H1 (cell line): ENCODE measurements around the gene SOAT2. TPM values are rescaled to one million over a fixed set of nuclear protein-coding genes. Genes with fewer than 3 reads are reported as not detected.

Source experiments
- EZH2 ChIP-seq: fragments of 200-600 bp; sonication (generic); IDR thresholded peaks from 2 replicates; pipeline ENCODE4 v1.7.1; 2012; ENCODE audit warnings: low read depth, mild to moderate bottlenecking, moderate library complexity, low read length, inconsistent platforms; ENCODE audit not compliant: severe bottlenecking
- POLR2AphosphoS5 ChIP-seq: IDR thresholded peaks from 2 replicates; pipeline ENCODE4 v1.6.1; 2011; ENCODE audit warnings: low read depth, low read length
- RXRA ChIP-seq: IDR thresholded peaks from 2 replicates; pipeline ENCODE4 v1.6.1; 2011; ENCODE audit warnings: low read depth, mild to moderate bottlenecking, low read length, moderate library complexity; ENCODE audit not compliant: insufficient read depth
- SIRT6 ChIP-seq: IDR thresholded peaks from one replicate; pipeline ENCODE4 v1.7.1; 2012; ENCODE audit warnings: low read length, inconsistent platforms
- TAF7 ChIP-seq: optimal IDR thresholded peaks from 2 replicates; pipeline ENCODE3; 2011; ENCODE audit warnings: low read depth, mild to moderate bottlenecking, inconsistent platforms, low read length, moderate library complexity, borderline replicate concordance
- polyA plus RNA-seq, 7 experiments: library from polyadenylated mRNA; depleted of rRNA in 3 of 7; stranded (reverse) in 5 of 7; unstranded in 2 of 7; fragments of >200 nt in 5 of 7; fragments of 200-250 nt in 2 of 7; gene quantifications; 1 replicate in 5 of 7; 2 replicates in 1 of 7; 4 replicates in 1 of 7; pipeline versions ENCODE4 v1.2.1 to v1.2.3, GENCODE V29; 2011 to 2013; ENCODE audit warnings: missing spikeins in 2 of 7, mixed read lengths in 2 of 7
- total RNA-seq: library from RNA; stranded (reverse); fragmentation: NEBNext Ultra II Directional; extraction: Animal tissue kit (Norgen Biotek cat#: 25700); gene quantifications from 2 replicates; pipeline ENCODE4 v1.2.1, GENCODE V29; 2021

The SOAT2 gene
- total and polyA plus RNA-seq, 2 of the 8 experiments (the other 6 are each of a cell fraction or from before 2014, with no cell fraction given) = 0.08 TPM; not detected in 1

DNA sequence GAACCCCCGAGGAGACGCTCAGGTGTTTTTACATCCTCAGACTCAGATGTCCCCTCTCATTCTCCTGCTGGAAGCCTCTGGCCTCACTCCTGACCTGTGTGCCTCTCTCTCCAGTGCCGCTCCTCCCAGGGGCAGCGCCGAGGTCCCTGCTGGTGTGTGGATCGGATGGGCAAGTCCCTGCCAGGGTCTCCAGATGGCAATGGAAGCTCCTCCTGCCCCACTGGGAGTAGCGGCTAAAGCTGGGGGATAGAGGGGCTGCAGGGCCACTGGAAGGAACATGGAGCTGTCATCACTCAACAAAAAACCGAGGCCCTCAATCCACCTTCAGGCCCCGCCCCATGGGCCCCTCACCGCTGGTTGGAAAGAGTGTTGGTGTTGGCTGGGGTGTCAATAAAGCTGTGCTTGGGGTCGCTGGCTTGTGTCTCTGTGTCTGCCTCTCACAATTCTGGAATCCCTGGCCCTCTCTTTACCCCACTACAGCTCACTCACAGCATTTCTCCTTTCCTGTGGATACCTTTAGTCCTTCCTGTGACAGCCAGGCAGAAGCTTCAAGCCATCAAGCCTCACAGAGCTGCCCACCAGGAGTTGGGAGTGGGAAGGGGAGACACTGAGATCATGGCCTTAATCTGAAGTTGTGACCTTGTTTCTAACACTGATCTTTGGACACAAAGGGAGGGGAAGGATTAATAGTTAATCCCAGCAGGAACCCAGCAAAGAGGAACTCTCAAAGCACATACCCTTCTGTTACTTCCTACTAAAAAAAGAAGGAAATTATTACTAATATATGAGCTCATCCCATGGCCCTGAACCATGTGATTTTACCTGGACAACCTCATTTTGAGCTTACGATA is 1.1 kb upstream of the SOAT2 start (continued):
- no peak for TF ChIP-seq TAF7
- TF ChIP-seq POLR2AphosphoS5 = no peak
- no peak for TF ChIP-seq RXRA
- TF ChIP-seq EZH2 = no peak
- TF ChIP-seq SIRT6 = no peak
